Natural killer cell (primary cell): ENCODE measurements around the gene MTUS2. TPM values are rescaled to one million over a fixed set of nuclear protein-coding genes. Genes with fewer than 3 reads are reported as not detected.

ENCODE experiments used
- ATAC-seq, 3 donors: fragments of 150-1000 bp in 2 of 3; fragments of 200-7000 bp in 1 of 3; cut with Tn5 transposase; 1 replicate in 1 of 3; 2 replicates in 2 of 3; pipeline ENCODE4 v1.10.0; 2021; ENCODE audit warnings: mild to moderate bottlenecking in 2 of 3, moderate library complexity in 2 of 3
- DNase-seq, 2 donors: peaks; one replicate each; pipeline versions ENCODE4 v3.0.0 to v3.0.0-alpha.2; 2013 to 2021; ENCODE audit warnings: mixed read lengths in 1 of 2
- H3K27ac ChIP-seq: one replicate; pipeline ENCODE4 v1.5.1; 2013; ENCODE audit warnings: mild to moderate bottlenecking, low read length
- H3K27me3 ChIP-seq: one replicate; pipeline ENCODE4 v1.6.1; 2013; ENCODE audit warnings: low read length; ENCODE audit not compliant: control insufficient read depth, insufficient read depth
- H3K36me3 ChIP-seq: one replicate; pipeline ENCODE4 v1.6.1; 2013; ENCODE audit warnings: low read length; ENCODE audit not compliant: control insufficient read depth, insufficient read depth
- H3K4me1 ChIP-seq: one replicate; pipeline ENCODE4 v1.6.1; 2013; ENCODE audit warnings: low read length; ENCODE audit not compliant: control insufficient read depth, insufficient read depth
- H3K4me3 ChIP-seq: one replicate; pipeline ENCODE4 v1.5.1; 2013; ENCODE audit warnings: low read length
- H3K9me3 ChIP-seq: one replicate; pipeline ENCODE4 v1.6.1; 2013; ENCODE audit warnings: low read length; ENCODE audit not compliant: control insufficient read depth, insufficient read depth
- H3K27ac Mint-ChIP-seq, 2 donors: one replicate each; pipeline ENCODE4 v1.8.0; 2022; ENCODE audit warnings: mild to moderate bottlenecking in 2 of 2, mixed read lengths in 2 of 2, moderate library complexity in 1 of 2
- H3K27me3 Mint-ChIP-seq, 2 donors: one replicate each; pipeline ENCODE4 v1.8.0; 2022; ENCODE audit warnings: low read depth in 2 of 2, mixed read lengths in 2 of 2
- H3K36me3 Mint-ChIP-seq: one replicate; pipeline ENCODE4 v1.8.0; 2022; ENCODE audit warnings: mixed read lengths
- H3K4me1 Mint-ChIP-seq, 2 donors: one replicate each; pipeline ENCODE4 v1.8.0; 2022; ENCODE audit warnings: mixed read lengths in 2 of 2
- H3K4me3 Mint-ChIP-seq: one replicate; pipeline ENCODE4 v1.8.0; 2022; ENCODE audit warnings: mild to moderate bottlenecking, moderate library complexity, mixed read lengths
- H3K9me3 Mint-ChIP-seq, 2 donors: one replicate each; pipeline ENCODE4 v1.8.0; 2022; ENCODE audit warnings: mixed read lengths in 2 of 2
- WGBS: methylation state at CpG from one replicate; pipeline ENCODE4 v1.1.7; 2013; ENCODE audit warnings: missing lambda C conversion rate; ENCODE audit not compliant: insufficient coverage; 5-methylcytosine and 5-hydroxymethylcytosine counted together
- intact Hi-C: fragments of 100-400 bp; cut with micrococcal nuclease; formaldehyde crosslinking; loops from one replicate; pipeline ENCODE4 v1.14.2; 2022
- total RNA-seq, 4 donors: library from RNA; stranded (reverse); fragments of 120-200 nt in 1 of 4; gene quantifications; one replicate each; pipeline versions ENCODE4 v1.2.3 to v1.2.4, GENCODE V29; 2013 to 2022
- TF ChIP-seq, protein P1 (sequence below): fragments of 200-600 bp; IDR thresholded peaks from one replicate; pipeline ENCODE4 v1.8.0; 2022; ENCODE audit warnings: antibody characterized with exemption

MTUS2 gene
- total RNA-seq, 3 donors from 2014 or later (not counting 1 experiment from before 2014, with no cell fraction given), result not detected

DNA sequence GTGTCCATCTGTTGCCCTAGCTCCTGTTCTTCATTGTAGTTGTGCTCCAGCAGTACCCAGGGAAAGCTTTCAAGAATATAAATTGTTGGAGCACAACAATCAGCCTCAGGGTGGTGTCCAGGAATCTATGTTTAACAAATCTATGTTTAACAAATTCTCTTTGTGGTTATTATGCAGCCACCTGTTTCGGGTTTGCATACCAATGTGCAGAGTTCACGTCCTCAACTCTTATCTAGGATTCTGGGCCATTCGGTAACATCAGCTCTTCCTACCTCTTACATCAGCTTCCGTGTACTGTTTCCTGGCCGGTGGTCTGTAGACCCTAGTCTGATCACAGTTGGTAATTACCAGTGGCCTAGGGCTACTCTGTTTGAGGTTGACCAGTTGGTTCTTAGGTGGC lies 17.0 kb downstream of the MTUS2 start:
- no peaks in the 10 kb centered on the region for H3K9me3 ChIP-seq
- H3K27me3 ChIP-seq, result peaks cover 2% of the 10 kb centered on the region
- H3K36me3 ChIP-seq, result no peaks in the 10 kb centered on the region
- intact Hi-C loops, result no loop called here
- H3K4me1 ChIP-seq, result no peaks in the 10 kb centered on the region
- H3K27ac ChIP-seq, result no peak overlapping the region
- peaks cover 0 to 6% of the 10 kb centered on the region in 2 donors for H3K27me3 Mint-ChIP-seq
- 88% methylated on average over 5 of the region's 5 CpGs for WGBS
- TF ChIP-seq, protein P1, sequence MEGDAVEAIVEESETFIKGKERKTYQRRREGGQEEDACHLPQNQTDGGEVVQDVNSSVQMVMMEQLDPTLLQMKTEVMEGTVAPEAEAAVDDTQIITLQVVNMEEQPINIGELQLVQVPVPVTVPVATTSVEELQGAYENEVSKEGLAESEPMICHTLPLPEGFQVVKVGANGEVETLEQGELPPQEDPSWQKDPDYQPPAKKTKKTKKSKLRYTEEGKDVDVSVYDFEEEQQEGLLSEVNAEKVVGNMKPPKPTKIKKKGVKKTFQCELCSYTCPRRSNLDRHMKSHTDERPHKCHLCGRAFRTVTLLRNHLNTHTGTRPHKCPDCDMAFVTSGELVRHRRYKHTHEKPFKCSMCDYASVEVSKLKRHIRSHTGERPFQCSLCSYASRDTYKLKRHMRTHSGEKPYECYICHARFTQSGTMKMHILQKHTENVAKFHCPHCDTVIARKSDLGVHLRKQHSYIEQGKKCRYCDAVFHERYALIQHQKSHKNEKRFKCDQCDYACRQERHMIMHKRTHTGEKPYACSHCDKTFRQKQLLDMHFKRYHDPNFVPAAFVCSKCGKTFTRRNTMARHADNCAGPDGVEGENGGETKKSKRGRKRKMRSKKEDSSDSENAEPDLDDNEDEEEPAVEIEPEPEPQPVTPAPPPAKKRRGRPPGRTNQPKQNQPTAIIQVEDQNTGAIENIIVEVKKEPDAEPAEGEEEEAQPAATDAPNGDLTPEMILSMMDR, result no peak
- no peak for ATAC-seq
- H3K4me3 ChIP-seq, result no peak overlapping the region
- no peak overlapping the region for H3K4me3 Mint-ChIP-seq
- H3K9me3 Mint-ChIP-seq, result peaks cover 0 to 2% of the 10 kb centered on the region in 2 donors
- H3K36me3 Mint-ChIP-seq, result no peaks in the 10 kb centered on the region
- no peak overlapping the region for H3K27ac Mint-ChIP-seq
- H3K4me1 Mint-ChIP-seq, result no peaks in the 10 kb centered on the region
- DNase-seq, result no peak

DNA sequence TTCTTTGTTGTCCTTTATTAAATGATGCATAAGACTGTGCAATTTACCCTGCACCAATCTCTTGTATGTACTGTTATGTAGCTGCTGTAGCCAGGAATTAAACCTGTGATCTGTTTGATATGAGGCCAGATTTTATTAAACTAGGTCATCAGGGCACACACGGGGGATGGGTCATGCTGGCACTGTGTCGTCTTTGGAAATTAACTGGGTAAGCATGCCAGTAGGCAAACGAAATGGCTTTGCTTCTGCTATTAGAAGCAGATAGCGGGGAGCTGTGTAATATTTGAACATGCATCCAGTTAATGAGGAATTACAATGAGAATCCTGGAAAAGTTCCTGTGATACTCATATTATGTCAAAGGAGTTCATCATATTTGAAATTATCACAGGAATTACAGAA lies 23.5 kb downstream of the MTUS2 start:
- WGBS, result 90% methylated on average over 4 of the region's 4 CpGs
- DNase-seq (no peak), ATAC-seq (no peak)
- Mint-ChIP-seq H3K4me3 (no peak overlapping the region), H3K9me3 (peaks cover 0 to 2% of the 10 kb centered on the region in 2 donors), H3K27ac (no peak overlapping the region), H3K27me3 (peaks cover 0 to 2% of the 10 kb centered on the region in 2 donors), H3K4me1 (no peaks in the 10 kb centered on the region), H3K36me3 (no peaks in the 10 kb centered on the region)
- Histone ChIP-seq H3K4me3 (no peak overlapping the region), H3K4me1 (no peaks in the 10 kb centered on the region), H3K27ac (no peak overlapping the region), H3K27me3 (peaks cover 2% of the 10 kb centered on the region), H3K9me3 (no peaks in the 10 kb centered on the region), H3K36me3 (no peaks in the 10 kb centered on the region)
- intact Hi-C loops, result no loop called here
- TF ChIP-seq, protein P1, result no peak

GRCh38 chr13:28849441-28849840 lies 29.3 kb downstream of the MTUS2 start:
- Mint-ChIP-seq H3K27me3 (no peaks in the 10 kb centered on the region), H3K9me3 (no peaks in the 10 kb centered on the region), H3K36me3 (no peaks in the 10 kb centered on the region), H3K27ac (no peak overlapping the region), H3K4me3 (no peak overlapping the region), H3K4me1 (no peaks in the 10 kb centered on the region)
- WGBS, result 82% methylated on average over 3 of the region's 3 CpGs
- Histone ChIP-seq H3K27ac (no peak overlapping the region), H3K36me3 (no peaks in the 10 kb centered on the region), H3K4me3 (no peak overlapping the region), H3K4me1 (no peaks in the 10 kb centered on the region), H3K9me3 (no peaks in the 10 kb centered on the region), H3K27me3 (no peaks in the 10 kb centered on the region)
- intact Hi-C loops, result no loop called here
- ATAC-seq, result no peak
- no peak for DNase-seq
- TF ChIP-seq, protein P1, result no peak

GRCh38 chr13:28850226-28850625 lies 30.1 kb downstream of the MTUS2 start:
- no peaks in the 10 kb centered on the region for H3K4me1 Mint-ChIP-seq
- H3K4me3 Mint-ChIP-seq, result no peak overlapping the region
- Histone ChIP-seq H3K27me3 (no peaks in the 10 kb centered on the region), H3K36me3 (no peaks in the 10 kb centered on the region), H3K4me3 (no peak overlapping the region), H3K9me3 (no peaks in the 10 kb centered on the region), H3K27ac (no peak overlapping the region), H3K4me1 (no peaks in the 10 kb centered on the region)
- 88% methylated on average over 2 of the region's 2 CpGs for WGBS
- TF ChIP-seq, protein P1, result no peak
- H3K9me3 Mint-ChIP-seq, result no peaks in the 10 kb centered on the region
- no peak for ATAC-seq
- intact Hi-C loops, result no loop called here
- no peak overlapping the region for H3K27ac Mint-ChIP-seq
- H3K36me3 Mint-ChIP-seq, result no peaks in the 10 kb centered on the region
- no peaks in the 10 kb centered on the region for H3K27me3 Mint-ChIP-seq
- no peak for DNase-seq
